ENCODE measurements around the gene GLB1L3.

GRCh38 chr11:134350381-134350780 is 74.2 kb downstream of the GLB1L3 start:
- no peak for TF ChIP-seq CTCF (IDR thresholded peaks at IDR 0.05)
- no peak for TF ChIP-seq POLR2A (IDR thresholded peaks at IDR 0.05)
- no peak for TF ChIP-seq POLR2AphosphoS5 (IDR thresholded peaks at IDR 0.05)

Measured in breast epithelium (tissue), 3 donors.